Femur (tissue), 1 donor: ENCODE results near the gene SH2B3.
A peak's percentile ranks its signal among the peaks of the same experiment; 100 is the strongest.

Experiments
- DNase-seq: peaks from one replicate; pipeline ENCODE4 v3.0.0-alpha.2; 2017

SH2B3 gene

GRCh38 chr12:111409780-111410430 is 4.2 kb downstream of the SH2B3 start:
- DNase-seq = peak; percentile 68

GRCh38 chr12:111410431-111411184 is 4.9 kb downstream of the SH2B3 start:
- DNase-seq = no peak

- DNase-seq = no peak
Observed at GRCh38 chr12:111411185-111411764, 5.6 kb downstream of the SH2B3 start.

GRCh38 chr12:111412007-111412829 is 6.5 kb downstream of the SH2B3 start:
- no peak for DNase-seq

- DNase-seq = no peak
Observed at GRCh38 chr12:111412830-111413441, 7.2 kb downstream of the SH2B3 start.

GRCh38 chr12:111413442-111414086 is 7.8 kb downstream of the SH2B3 start:
- no peak for DNase-seq

- no peak for DNase-seq
Observed at GRCh38 chr12:111414711-111415252, 9.1 kb downstream of the SH2B3 start.

GRCh38 chr12:111417290-111417689 is 11.6 kb downstream of the SH2B3 start:
- no peak for DNase-seq

GRCh38 chr12:111417784-111418593 is 12.3 kb downstream of the SH2B3 start:
- no peak for DNase-seq

- DNase-seq = no peak
Observed at GRCh38 chr12:111418594-111418880, 12.8 kb downstream of the SH2B3 start.

- no peak for DNase-seq
Observed at GRCh38 chr12:111419784-111420183, 14.1 kb downstream of the SH2B3 start.

- no peak for DNase-seq
Observed at GRCh38 chr12:111420494-111420893, 14.8 kb downstream of the SH2B3 start.

- no peak for DNase-seq
Observed at GRCh38 chr12:111424189-111424792, 18.6 kb downstream of the SH2B3 start.

- DNase-seq = no peak
Observed at GRCh38 chr12:111424793-111425251, 19.1 kb downstream of the SH2B3 start.

GRCh38 chr12:111425655-111426054 is 19.9 kb downstream of the SH2B3 start:
- DNase-seq = no peak

- DNase-seq = no peak
Observed at GRCh38 chr12:111426344-111427185, 20.8 kb downstream of the SH2B3 start.

- DNase-seq = no peak
Observed at GRCh38 chr12:111427417-111428074, 21.8 kb downstream of the SH2B3 start.

- DNase-seq = no peak
Observed at GRCh38 chr12:111428081-111428727, 22.5 kb downstream of the SH2B3 start.

- DNase-seq = peak; percentile 60
Observed at GRCh38 chr12:111428728-111429175, 23.0 kb downstream of the SH2B3 start.
